Left forelimb (tissue), 1 donor: ENCODE data around the gene ZNF205.

Experiments used
- DNase-seq: peaks from one replicate; pipeline ENCODE4 v3.0.0-alpha.2; 2018; ENCODE audit warnings: low spot score

The ZNF205 gene

DNA sequence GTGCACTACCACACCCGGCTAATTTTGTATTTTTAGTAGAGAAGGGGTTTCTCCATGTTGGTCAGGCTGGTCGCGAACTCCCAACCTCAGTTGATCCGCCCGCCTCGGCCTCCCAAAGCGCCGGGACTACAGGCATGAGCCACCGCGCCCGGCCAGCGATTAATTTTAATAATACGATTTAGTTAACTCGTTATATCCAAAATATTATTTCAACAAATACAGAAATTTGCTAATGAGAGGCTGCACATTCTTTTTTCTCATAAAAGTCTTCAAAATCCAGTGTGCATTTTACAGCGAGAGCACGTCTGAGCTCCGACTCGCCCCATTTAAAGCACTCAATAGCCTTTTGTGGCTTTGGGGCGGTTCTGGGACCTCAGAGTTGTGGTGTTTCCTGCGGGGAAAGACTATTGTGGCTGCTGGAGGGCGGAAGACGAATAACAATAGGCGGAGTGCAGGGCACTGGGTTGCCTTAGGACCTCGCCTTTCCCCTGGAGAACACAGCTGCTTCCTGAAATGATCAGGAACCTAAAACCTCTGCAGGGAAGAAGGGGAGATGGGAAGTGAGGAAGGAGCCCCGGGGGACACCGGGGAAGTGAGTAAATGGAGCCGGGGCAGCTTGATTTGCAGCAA is 10.4 kb upstream of the ZNF205 start:
- DNase-seq = no peak

DNA sequence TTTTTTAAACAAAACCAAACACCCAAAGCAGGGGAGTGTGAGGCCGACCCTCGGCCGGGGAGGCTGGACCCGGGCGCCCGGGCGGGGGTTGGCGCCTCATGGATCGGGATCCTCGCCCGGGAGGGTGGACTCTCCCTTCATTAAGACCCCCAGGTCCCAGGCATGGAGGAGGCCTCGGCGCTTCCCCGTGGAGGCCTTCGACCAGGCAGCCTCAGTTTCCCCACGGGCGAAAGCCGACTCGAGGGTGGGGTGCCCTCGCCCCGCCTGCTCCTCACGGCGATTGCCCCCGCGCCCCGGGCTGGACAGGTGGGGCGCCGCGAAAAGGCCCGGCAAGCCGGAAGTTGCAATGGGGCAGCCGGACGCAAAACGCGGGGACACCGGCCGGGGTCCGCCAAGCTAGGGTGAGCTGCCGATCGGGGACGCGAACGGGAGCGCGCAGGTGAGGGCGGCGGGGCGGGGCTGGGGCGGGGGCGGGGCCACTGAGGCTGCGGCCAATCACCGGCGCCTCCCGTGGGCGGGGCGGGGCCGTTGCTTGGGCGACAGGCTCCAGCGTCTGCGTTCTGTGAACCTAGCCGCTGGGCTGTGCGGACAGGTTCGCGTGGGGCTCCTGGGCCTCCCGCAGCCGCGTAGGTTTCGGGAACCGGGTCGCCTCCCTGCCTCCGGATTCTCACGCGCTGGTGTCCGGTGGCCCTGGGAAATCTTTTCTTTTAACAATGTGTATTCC is 6.0 kb upstream of the ZNF205 start:
- peak; percentile 97 for DNase-seq

DNA sequence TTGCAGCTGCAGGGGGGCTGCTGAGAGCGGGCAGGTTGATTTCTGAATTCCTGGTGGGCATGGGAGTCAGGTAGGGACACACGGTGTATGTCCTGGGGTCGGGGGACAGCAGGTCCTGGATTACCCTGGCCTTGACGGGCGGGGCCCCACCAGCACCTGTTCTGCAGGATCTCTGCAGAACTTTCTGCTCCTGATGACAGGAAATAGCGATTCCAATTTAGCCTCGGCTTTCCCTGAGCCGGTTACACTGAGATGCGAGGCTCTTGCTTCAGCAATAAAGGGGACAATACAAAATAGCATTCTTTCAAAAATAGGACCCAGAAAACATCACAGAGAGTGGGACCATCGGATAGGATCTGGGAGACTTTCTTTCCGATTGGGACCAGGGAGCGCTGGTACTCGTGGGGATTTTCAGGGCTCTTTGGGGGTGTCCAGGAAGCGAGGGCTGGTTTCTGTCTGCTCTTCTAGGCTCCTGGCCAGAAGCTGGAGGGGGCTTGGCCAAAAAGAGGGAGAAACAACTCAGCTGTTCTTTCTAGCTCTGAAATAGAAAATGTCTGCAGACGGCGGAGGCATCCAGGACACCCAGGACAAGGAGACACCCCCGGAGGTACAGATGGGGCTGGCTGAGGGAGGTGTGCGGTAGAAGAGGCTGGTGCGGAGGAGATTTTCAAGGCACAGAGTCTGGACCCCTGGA is 642 bp downstream of the ZNF205 start:
- no peak for DNase-seq

DNA sequence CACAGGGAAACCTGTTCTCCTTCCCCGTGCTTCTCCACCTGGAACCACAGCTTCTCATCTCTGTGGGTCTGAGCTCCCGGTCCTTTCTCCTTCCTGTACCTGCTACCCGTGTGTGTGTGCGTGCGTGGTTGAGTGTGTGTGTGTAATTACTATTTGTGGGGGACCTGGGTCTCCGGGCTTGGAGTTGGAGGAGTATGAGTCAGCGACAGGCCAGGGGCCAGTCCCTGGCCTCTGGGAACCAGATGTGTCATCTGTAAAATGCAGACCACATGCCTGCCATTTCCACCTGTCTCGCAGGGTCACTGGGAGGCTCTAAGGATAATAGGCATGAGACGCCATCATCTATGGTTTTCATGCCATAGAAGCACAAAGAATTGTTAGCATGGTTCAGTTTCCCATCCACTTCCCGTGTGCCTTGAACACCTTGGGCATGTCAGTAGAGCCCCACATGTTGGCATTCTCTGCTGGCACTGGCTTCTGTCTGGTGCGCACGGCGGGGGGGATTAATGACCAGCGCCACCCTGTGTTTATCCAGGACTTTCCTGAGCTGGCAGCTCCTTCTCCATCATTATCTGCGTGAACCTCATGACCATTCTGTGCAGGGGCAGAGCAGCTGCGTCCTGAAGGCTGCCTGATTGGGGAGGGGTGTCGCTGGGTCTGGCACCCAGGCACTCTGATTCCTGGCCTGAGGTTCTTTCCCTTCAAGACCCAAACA is 1.5 kb downstream of the ZNF205 start:
- DNase-seq = no peak

DNA sequence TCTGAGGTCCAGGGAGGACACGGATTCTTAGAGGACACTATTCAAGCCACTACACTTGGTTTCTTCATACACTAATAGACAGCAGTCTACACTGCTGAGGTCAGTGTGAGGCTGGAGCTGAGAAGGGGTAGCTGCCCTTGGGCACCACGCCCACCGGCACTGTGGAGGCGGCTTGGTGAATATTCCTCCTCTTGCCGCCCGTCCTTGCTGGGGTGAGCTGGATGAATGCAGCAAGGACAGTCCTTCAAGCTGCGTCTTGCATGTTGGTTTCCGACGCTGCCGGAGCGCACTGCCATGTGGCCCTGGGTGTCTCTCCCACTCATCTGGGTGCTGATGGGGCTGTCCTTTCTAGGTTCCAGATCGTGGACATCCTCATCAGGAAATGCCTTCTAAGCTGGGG is 2.6 kb downstream of the ZNF205 start:
- no peak for DNase-seq

DNA sequence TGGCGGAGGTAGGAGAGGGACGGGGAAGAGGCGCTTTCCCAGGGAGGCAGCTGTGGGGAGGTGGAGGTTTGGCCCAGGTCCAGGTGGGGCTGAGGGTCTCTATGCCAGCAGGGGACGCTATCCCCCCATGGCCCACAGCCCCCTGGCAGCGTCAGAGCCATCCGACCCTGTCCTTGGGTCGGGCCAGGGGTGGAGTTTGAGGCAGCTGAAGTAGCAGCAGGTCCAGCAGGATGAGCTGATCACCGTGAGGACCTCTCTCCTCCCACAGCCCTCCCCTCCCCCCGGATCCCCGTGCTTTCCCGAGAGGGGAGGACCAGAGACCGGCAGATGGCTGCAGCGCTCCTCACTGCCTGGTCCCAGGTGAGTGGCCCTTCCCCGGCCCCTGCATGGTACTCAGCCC is 3.2 kb downstream of the ZNF205 start:
- DNase-seq = no peak

DNA sequence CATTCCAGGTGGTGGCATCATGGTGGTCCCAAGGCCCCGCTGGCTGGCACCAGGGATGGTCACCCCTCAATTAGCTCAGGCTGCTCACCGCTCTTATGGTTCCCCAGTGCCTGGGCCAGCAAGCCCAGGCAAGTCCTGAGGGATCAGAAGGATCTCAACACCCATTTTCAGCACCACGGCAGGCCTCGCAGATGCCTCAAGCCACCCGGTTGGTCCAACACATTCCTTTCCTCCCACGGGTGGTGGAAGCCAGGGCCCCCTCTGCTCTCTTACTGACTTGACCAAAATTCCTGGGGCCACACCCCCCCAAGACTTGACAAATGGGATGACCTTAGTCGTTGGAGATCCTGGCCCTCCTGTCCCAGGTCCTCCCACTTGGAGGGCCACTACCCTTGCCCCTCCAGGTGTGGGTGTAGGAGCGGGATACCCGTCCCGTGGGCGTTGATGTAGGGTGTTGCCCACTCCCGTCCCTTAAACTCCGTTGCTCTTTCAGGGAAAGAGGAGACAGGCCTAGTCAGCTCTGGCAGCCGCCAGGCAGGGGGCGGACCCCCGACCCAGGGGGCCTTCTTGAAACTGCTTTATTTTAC is 5.9 kb downstream of the ZNF205 start:
- DNase-seq = no peak

DNA sequence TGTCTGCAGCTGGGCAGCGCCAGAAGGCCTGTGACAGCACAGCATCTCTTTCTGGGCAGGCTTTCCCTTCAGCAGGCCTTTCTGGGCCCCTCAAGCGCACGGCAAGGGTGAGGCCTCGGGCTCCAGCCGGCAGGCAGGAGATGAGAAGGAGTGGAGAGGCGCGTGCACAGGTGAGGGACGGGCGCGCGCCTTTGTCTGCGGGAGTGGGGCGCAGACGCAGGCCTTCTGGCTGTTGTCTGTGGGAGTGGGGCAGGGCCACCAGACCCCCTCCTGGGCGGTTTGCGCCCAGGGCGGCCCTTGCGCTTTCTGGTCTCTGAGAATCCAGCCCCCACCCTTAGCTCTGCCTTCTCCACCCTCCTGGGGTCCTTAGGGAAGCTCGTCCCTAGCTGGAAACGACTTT is 6.5 kb downstream of the ZNF205 start:
- DNase-seq = no peak

DNA sequence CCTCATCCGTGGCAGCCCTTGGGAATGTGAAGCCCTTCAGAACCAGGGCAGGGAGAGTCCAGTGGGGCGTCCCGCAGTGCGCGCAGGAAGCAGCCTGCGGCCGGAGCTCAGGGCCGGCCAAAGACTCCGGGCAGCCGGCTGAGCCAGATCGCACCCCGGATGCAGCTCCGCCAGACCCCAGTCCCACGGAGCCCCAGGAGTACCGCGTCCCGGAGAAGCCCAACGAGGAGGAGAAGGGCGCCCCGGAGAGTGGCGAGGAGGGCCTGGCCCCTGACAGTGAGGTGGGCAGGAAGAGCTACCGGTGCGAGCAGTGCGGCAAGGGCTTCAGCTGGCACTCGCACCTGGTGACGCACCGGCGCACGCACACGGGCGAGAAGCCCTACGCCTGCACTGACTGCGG is 6.9 kb downstream of the ZNF205 start:
- DNase-seq = no peak

DNA sequence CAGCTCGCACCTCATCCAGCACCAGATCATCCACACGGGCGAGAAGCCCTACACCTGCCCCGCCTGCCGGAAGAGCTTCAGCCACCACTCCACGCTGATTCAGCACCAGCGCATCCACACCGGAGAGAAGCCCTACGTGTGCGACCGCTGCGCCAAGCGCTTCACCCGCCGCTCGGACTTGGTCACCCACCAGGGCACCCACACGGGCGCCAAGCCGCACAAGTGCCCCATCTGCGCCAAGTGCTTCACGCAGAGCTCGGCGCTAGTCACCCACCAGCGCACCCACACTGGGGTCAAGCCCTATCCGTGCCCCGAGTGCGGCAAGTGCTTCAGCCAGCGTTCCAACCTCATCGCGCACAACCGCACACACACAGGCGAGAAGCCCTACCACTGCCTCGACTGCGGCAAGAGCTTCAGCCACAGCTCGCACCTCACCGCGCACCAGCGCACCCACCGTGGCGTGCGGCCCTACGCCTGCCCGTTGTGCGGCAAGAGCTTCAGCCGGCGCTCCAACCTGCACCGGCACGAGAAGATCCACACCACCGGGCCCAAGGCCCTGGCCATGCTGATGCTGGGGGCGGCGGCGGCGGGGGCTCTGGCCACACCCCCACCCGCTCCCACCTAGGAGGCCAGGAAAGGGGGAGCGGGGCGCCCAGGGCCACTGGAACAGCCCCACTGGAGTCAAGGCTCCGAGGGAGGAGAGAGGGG is 7.5 kb downstream of the ZNF205 start:
- no peak for DNase-seq

DNA sequence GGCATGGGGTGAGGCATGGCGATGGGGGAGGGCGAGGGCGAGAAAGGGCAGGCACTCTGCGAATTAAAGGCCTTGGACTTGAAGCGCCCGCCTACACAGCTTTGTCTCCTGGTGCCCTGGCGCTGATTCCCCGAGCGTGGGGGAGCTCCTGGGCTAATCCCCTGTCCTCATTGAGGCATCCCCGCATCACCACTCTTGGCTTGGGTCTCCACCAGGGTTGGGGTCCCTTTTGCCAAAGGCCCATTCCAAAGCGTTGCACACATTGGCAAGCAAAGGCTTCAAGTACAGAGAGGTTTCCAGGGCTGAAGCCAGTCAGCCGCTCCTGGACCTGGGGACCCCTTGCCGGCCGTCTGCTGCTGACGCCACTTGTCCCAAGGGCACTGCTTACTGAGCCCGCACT is 8.0 kb downstream of the ZNF205 start:
- no peak for DNase-seq

DNA sequence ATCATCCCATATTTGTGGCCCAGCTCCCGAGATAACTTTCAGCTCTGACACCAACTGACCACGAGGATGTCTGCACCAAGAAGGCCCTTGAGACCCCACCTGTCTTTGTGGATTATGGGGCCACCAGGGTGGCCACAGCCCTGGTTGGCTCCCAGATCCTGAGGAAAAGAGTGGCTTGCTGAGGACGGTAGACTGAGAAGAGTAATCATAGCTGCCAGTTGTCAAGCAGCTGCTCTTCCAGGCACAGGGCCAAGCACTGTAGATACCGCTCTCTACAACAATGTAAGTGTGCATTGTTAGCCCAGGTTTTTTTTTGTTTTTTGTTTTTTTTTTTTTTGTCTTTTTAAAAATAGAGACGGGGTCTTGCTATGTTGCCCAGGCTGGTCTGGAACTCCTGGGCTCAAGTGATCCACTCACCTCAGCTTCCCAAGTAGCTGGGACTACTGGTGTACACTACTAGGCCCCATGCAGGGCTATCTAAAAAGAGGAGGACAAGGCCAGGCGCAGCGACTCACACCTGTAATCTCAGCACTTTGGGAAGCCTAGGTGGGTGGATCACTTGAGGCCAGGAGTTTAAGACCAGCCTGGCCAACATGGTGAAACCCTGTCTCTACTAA is 9.6 kb downstream of the ZNF205 start:
- no peak for DNase-seq

DNA sequence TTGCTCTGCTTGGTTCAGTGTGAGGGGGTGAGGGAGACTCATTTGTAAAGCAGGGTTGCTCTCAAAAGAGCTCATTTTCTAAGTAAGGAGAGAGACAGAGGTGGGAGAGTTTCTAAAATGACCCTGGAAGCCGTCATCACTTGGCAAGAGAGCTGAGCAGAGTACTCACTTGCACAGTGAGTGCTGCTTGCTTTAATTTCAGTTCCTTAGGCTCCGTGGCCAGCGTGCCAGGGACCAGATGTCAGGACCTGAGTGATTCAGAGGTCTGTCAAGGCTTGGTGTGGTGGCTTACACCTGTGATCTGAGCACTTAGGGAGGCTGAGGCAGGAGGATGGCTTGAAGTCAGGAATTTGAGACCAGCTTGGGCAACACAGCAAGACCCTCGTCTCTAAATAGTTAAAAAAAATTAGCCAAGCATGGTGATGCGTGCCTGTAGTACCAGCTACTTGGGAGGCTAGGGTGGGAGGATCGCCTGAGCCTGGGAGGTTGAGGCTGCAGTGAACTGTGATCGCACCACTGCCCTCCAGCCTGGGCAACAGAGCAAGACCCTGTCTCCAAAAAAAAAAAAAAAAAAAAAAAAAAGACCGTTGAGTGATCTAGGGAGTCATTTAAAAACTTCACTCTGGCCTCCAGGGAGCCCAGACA is 10.7 kb downstream of the ZNF205 start:
- no peak for DNase-seq

DNA sequence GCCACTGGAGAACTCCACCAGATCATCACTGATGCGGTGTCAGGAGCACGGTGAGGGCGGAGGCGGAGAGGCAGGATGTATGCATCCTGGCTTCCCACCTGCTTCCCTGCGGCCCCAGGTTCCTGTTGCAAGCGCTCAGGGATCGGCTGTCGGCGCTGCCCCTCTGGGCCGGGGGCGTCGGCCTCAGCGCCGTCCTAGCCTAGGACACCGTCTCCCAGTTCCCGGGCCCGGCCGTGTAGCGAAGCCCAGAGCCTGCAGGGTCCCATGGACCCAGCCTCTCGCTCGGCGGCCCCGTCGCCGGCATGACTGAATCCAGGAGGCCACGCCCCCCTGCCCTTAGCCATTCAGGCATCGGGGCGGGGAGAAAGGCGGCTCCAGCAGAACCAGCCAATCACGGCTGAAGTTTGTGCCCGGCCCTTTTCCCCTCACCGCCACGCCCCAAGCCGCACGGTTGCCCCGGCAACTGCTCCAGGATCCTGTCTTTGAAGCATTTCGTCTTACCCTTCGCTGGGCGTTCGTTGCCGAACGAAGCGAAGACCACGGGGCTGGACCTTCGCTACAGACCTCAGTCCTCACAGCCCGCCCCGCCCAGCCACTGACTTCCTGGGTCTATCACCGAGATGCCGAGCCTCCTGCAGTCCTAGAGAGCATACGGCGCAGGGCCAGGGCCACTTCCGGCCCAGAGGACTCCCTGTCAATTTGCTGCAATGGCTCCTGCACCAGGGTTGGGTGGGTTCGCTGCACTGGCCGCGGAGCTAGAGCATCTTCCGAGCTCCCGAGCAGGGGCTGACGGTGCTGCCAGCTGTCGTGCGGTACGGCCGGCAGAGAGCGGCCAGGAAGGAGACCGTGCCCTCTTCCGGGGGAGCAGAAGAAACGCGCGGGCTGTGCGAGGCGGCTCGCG is 11.8 kb downstream of the ZNF205 start:
- DNase-seq = peak; percentile 98

DNA sequence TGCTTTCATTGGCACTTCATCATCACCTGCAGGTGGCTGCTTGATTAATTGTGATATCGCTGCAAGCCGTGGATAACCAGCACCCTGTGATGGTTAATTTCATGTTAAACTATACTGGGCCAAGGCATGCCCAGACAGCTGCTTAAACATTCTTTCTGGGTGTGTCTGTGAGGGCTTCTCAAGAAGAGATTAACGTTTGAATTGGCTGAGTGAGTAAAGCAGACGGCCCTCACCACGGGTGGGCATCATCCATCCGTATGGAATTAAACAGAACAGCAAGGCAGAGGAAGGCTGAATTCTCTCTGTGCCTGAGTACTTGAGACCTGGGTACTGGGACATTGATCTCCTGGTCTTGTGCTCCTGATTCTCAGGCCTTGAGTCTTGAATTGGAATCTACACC is 15.4 kb downstream of the ZNF205 start:
- no peak for DNase-seq

DNA sequence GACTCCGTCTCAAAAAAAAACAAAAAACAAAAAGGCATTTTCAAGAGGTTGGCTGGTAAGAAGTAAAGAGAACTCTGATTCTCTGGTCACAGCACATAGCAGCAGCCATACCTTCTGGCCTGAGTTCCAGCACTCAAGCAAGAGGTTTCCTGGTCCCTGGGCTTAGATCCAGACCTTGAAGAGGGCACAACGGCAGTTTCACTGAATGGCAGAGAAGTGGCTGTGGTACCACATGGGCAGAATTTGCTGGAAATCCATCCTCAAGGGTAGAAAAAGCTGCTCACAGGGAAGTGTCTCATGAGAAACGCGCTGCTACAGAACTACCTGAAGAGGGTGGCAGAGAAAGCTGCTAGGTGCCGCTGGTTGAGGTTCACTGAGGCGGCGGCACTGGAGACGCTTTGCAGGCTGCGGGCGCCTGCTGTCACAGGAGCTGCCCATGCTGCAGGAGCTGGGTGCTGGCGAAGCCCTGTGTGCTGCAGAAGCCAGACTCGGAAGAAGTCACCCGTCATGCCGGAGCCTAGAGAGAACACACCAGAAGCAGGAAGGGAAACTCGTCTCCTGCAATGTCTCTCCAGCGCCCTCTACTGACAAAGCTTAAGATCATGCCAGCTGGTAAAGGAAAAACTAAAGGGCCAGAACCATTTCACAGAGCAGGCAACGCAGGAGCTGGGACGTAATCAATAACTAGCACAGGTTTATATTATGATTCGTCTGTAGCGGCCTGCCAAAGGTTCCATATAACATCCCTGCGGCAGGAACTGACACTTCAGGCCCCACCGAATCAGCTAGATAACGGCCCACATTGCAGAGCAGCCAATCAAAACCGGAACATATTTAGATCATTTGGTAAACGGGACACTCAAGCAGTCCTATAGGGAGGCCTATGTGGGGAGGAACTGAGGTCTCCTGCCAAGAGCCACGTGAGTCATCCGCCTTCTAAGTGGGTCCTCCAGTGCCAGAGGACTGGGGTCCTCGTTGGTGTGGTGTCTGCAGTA is 17.0 kb downstream of the ZNF205 start:
- DNase-seq = no peak

DNA sequence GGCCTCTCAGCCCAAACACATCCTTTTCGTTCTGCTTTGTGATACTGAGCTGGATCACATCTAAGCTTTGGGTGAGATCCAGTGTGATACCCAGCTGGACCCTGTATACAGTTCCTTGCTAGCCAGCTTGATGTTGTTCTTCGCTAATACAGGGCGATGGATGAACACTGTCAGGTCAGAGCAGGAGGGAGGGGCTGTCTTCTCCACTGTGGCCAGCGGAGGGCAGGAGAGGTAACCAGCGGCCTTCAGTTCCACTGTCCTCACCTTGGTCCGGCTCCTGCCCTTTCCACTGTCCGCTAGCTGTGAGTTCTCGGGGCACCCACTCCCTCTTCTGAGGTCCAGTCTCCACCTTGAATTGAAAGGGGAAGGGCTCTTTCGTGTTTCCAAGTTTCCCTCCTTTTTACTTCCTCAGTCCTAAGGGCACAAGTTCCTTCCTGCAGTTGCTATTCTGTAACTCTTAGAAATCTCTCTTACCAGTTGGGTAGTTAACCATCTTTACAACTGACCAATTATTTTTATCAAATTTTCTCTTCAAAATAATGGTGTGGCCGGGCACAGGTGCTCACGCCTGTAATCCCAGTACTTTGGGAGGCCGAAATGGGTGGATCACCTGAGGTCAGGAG is 19.5 kb downstream of the ZNF205 start:
- DNase-seq = no peak

DNA sequence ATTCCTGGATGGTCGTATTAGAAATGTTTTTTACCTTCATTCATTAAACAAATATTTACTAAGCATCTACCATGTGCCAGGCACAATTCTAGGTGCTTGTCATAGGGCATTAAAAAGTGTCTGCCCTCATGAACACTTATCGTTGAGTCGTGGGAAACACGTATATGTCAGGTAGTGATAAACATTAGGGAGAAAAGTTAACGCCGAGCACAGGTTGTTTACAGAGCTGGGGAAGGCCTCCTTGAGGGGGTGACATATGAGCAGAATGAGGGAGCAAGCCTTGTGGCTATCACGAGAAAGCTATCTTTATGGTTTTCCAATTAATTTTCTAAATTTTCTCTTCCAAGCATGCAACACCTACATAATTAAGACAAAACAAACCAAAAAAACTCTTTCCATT is 21.5 kb downstream of the ZNF205 start:
- DNase-seq = no peak
